Spinal cord (tissue), 10 donors: Measurements from ENCODE around the gene NPFF. TPM values are rescaled to one million over a fixed set of nuclear protein-coding genes. Genes with fewer than 3 reads are reported as not detected.

Source experiments
- DNase-seq, 6 donors: peaks; one replicate each; pipeline versions ENCODE4 v3.0.0 to v3.0.0-alpha.2; 2013 to 2015; ENCODE audit warnings: low spot score in 6 of 6, low read depth in 4 of 6
- H3K27ac ChIP-seq: one replicate; pipeline ENCODE4 v1.5.1; 2013; ENCODE audit warnings: low read depth, low read length, control low read depth
- H3K27me3 ChIP-seq: one replicate; pipeline ENCODE4 v1.6.1; 2013; ENCODE audit warnings: low read length; ENCODE audit not compliant: control insufficient read depth, insufficient read depth
- H3K36me3 ChIP-seq: one replicate; pipeline ENCODE4 v1.6.1; 2013; ENCODE audit warnings: low read length; ENCODE audit not compliant: control insufficient read depth, insufficient read depth
- H3K4me1 ChIP-seq: one replicate; pipeline ENCODE4 v1.6.1; 2013; ENCODE audit warnings: low read length; ENCODE audit not compliant: control insufficient read depth, insufficient read depth
- H3K4me3 ChIP-seq: one replicate; pipeline ENCODE4 v1.5.1; 2013; ENCODE audit warnings: low read depth, low read length, control low read depth
- H3K9me3 ChIP-seq: one replicate; pipeline ENCODE4 v1.6.1; 2013; ENCODE audit warnings: low read length; ENCODE audit not compliant: control insufficient read depth, insufficient read depth
- WGBS: methylation state at CpG from one replicate; pipeline ENCODE4 v1.1.5; 2013; ENCODE audit warnings: missing lambda C conversion rate; ENCODE audit not compliant: insufficient coverage; 5-methylcytosine and 5-hydroxymethylcytosine counted together
- polyA plus RNA-seq, 2 donors: library from polyadenylated mRNA; unstranded; fragments of 120-200 nt; gene quantifications; one replicate each; pipeline ENCODE4 v1.2.1, GENCODE V29; 2013; ENCODE audit not compliant: insufficient read length in 2 of 2
- total RNA-seq, 2 donors: library from RNA; depleted of rRNA in 1 of 2; stranded (reverse); fragments of 120-200 nt in 1 of 2; fragments of >200 nt in 1 of 2; gene quantifications; one replicate each; pipeline versions ENCODE4 v1.2.3 to v1.2.4, GENCODE V29; 2013 to 2014
- donor health status: healthy.

Gene NPFF
- total and polyA plus RNA-seq, 4 donors: 2.2 to 7.7 (median 4.4) TPM

GRCh38 chr12:53505086-53505485, 2.2 kb downstream of the NPFF start:
- Histone ChIP-seq H3K27me3 (no peaks in the 10 kb centered on the region), H3K27ac (no peak overlapping the region), H3K36me3 (peaks cover 48% of the 10 kb centered on the region), H3K4me1 (peaks cover 35% of the 10 kb centered on the region), H3K9me3 (no peaks in the 10 kb centered on the region), H3K4me3 (no peak overlapping the region)
- DNase-seq: peak in 1 of 6 donors; percentile 2
- 89% methylated on average over 10 of the region's 10 CpGs for WGBS

GRCh38 chr12:53504004-53504920, 3.0 kb downstream of the NPFF start:
- no peak overlapping the region for H3K27ac ChIP-seq
- 78% methylated on average over 8 of the region's 14 CpGs for WGBS
- no peaks in the 10 kb centered on the region for H3K27me3 ChIP-seq
- DNase-seq: peak in 1 of 6 donors; percentile 1
- H3K36me3 ChIP-seq: peaks cover 48% of the 10 kb centered on the region
- no peak overlapping the region for H3K4me3 ChIP-seq
- peaks cover 40% of the 10 kb centered on the region for H3K4me1 ChIP-seq
- H3K9me3 ChIP-seq: no peaks in the 10 kb centered on the region

- H3K36me3 ChIP-seq: peaks cover 48% of the 10 kb centered on the region
- WGBS: 89% methylated on average over 3 of the region's 10 CpGs
- peak in 1 of 6 donors; percentile 3 for DNase-seq
- no peaks in the 10 kb centered on the region for H3K27me3 ChIP-seq
- peaks cover 42% of the 10 kb centered on the region for H3K4me1 ChIP-seq
- H3K9me3 ChIP-seq: no peaks in the 10 kb centered on the region
- H3K27ac ChIP-seq: no peak overlapping the region
- no peak overlapping the region for H3K4me3 ChIP-seq
Observed at GRCh38 chr12:53502983-53503728, 4.1 kb downstream of the NPFF start.

GRCh38 chr12:53502331-53502730, 5.0 kb downstream of the NPFF start:
- DNase-seq: no peak
- peak overlapping the region; percentile 83 for H3K4me3 ChIP-seq
- H3K36me3 ChIP-seq: peaks cover 46% of the 10 kb centered on the region
- peak overlapping the region; percentile 99 for H3K27ac ChIP-seq
- no peaks in the 10 kb centered on the region for H3K27me3 ChIP-seq
- WGBS: 62% methylated on average over 2 of the region's 9 CpGs
- H3K4me1 ChIP-seq: peaks cover 46% of the 10 kb centered on the region
- no peaks in the 10 kb centered on the region for H3K9me3 ChIP-seq

- Histone ChIP-seq H3K27ac (peak overlapping the region; percentile 99), H3K4me3 (peak overlapping the region; percentile 83), H3K9me3 (no peaks in the 10 kb centered on the region), H3K36me3 (peaks cover 41% of the 10 kb centered on the region), H3K27me3 (no peaks in the 10 kb centered on the region), H3K4me1 (peaks cover 48% of the 10 kb centered on the region)
- 73% methylated on average over 6 of the region's 10 CpGs for WGBS
- DNase-seq: no peak
Observed at GRCh38 chr12:53501615-53502181, 5.6 kb downstream of the NPFF start.

- H3K4me1 ChIP-seq: peaks cover 51% of the 10 kb centered on the region
- DNase-seq: peak; percentile 97 to 100 (median 99)
- H3K9me3 ChIP-seq: no peaks in the 10 kb centered on the region
- WGBS: under 1% methylated on average over 66 of the region's 74 CpGs
- H3K4me3 ChIP-seq: peak within 1 kb of the TSS; percentile 83
- peaks cover 34% of the 10 kb centered on the region for H3K36me3 ChIP-seq
- no peaks in the 10 kb centered on the region for H3K27me3 ChIP-seq
- peak within 1 kb of the TSS; percentile 99 for H3K27ac ChIP-seq
Observed at GRCh38 chr12:53500776-53501614, 6.3 kb downstream of the NPFF start, which contains the start of gene TARBP2. Gene TARBP2, plus strand, starts transcription at chr12:53501283. Its CDS starts 126 bp downstream, at chr12:53501409.

- Histone ChIP-seq H3K36me3 (peaks cover 26% of the 10 kb centered on the region), H3K27ac (peak overlapping the region; percentile 99), H3K4me3 (peak overlapping the region; percentile 83), H3K27me3 (no peaks in the 10 kb centered on the region), H3K9me3 (no peaks in the 10 kb centered on the region), H3K4me1 (peaks cover 49% of the 10 kb centered on the region)
- WGBS: 2% methylated on average over 10 of the region's 17 CpGs
- peak in 1 of 6 donors; percentile 22 for DNase-seq
Observed at GRCh38 chr12:53500142-53500775, 7.0 kb downstream of the NPFF start.

- H3K36me3 ChIP-seq: peaks cover 19% of the 10 kb centered on the region
- peak within 1 kb of the TSS; percentile 83 for H3K4me3 ChIP-seq
- H3K27me3 ChIP-seq: no peaks in the 10 kb centered on the region
- DNase-seq: peak in 4 of 6 donors; percentile 30 to 89 (median 63)
- H3K27ac ChIP-seq: peak within 1 kb of the TSS; percentile 99
- under 1% methylated on average over 47 of the region's 51 CpGs for WGBS
- peaks cover 47% of the 10 kb centered on the region for H3K4me1 ChIP-seq
- H3K9me3 ChIP-seq: no peaks in the 10 kb centered on the region
Observed at GRCh38 chr12:53499266-53500141, 7.8 kb downstream of the NPFF start, which contains the start of gene MAP3K12. Gene MAP3K12, minus strand, starts transcription at chr12:53499458. Its CDS starts 12,067 bp downstream, at chr12:53487391.
